GM19328 (cell line): ENCODE results near the gene SRRT.

Experiments used
- ATAC-seq: cut with Tn5 transposase; IDR thresholded peaks from one replicate; pipeline ENCODE4 v1.9.1; 2021; ENCODE audit warnings: mild to moderate bottlenecking, moderate library complexity; ENCODE audit not compliant: unreplicated experiment

The SRRT gene, protein sequence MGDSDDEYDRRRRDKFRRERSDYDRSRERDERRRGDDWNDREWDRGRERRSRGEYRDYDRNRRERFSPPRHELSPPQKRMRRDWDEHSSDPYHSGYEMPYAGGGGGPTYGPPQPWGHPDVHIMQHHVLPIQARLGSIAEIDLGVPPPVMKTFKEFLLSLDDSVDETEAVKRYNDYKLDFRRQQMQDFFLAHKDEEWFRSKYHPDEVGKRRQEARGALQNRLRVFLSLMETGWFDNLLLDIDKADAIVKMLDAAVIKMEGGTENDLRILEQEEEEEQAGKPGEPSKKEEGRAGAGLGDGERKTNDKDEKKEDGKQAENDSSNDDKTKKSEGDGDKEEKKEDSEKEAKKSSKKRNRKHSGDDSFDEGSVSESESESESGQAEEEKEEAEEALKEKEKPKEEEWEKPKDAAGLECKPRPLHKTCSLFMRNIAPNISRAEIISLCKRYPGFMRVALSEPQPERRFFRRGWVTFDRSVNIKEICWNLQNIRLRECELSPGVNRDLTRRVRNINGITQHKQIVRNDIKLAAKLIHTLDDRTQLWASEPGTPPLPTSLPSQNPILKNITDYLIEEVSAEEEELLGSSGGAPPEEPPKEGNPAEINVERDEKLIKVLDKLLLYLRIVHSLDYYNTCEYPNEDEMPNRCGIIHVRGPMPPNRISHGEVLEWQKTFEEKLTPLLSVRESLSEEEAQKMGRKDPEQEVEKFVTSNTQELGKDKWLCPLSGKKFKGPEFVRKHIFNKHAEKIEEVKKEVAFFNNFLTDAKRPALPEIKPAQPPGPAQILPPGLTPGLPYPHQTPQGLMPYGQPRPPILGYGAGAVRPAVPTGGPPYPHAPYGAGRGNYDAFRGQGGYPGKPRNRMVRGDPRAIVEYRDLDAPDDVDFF

DNA sequence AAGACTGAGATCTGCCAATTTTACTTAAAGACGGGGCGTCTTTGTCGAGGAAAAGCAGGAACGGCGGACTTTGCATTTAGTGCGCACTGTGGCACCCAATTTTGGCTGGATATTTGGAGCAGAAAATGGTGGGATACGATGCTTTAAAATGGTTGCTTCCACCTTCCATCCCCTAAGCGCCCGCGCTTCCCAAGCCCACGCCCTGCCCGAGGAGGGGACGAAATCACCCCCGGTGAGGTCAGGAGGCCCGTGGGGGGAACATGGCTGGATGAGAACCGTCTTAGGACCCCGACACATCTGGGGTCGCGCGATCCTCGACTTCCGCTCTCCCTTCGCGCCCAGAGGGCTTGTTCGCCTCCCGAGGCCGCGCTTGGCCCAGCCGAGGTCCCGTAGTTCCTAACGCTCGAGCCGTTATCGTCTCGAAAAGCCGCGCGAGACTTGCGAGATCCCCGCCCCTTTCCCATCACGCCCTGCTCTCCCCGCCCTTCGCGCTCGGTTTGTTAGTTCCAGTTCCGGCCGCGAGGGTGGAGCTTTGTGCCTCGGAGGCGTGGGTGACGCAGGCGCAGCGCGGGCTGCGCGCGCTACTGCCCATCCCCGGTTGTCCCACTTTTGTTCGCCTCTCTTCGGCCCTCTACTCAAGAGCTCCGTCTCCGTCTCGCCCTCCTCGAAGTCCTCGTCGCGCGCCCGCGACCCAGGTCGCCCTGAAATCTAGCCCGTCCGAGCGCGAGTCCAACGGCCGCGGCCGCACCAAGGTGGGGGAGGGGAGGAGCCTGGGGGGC is at the start of gene SRRT:
SRRT (plus strand) TSS at position 527 of the 779 bp plus-strand sequence. CDS start 488 bp downstream, outside the sequence.
- ATAC-seq: peak; percentile 89

DNA sequence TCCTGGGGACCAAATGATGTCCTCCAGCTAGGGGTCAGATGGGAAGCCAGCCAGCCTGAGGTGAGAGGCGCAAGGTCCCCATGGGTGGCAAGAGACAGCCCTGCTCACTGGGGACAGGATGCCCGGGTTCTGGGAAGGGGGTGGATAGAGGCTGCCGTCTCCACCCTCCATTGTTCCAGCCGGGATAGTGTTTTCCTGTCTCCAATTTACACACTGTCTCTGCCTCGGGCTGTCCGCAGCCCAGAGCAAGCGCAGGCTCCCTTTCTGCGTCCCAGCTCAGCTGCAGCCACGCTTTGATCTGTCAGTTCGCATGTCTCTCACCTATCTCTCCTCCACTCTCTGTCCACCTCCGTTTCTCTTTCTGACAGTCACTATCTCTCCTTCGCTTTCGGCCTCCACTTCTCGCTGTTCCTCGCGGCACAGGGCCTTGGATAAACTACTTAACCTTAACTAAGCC is 49.7 kb upstream of the SRRT start:
- ATAC-seq: no peak

DNA sequence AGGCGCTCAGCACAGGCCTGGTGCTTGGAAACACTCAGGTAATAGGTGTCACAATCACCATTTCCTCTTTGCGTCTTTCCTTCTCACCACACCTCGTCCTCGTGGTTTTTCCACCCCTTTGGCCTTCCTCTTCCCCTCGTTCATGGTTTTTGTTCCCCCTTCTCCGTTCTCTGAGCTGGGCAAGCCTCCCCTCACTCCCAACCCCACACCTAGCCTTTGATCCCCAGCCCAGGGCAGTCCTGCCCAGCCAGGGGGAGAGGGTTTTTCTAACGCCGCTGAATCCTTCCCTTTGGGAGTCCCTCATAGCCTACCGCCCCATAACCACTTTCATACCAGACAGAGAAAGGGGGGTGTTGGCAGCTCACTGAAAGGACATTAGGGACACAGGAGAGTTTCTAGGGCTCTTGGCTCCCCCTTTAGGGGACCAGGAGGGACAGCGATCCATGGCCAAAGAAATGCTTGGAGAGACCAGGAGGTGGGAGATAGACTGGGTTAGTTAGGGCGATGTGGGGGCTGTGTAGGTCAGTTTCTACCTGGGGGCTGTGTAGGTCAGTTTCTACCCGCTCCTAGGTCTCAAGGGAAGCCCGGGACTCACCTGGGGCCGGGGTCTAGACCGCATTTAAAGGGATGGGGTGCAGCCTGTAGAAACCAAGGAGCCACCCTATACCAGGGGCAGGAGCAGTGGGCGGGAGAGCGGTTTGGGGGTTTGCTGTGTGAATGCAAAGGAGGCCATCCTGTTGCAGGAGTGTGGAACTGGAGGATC is 49.0 kb upstream of the SRRT start:
- no peak for ATAC-seq

DNA sequence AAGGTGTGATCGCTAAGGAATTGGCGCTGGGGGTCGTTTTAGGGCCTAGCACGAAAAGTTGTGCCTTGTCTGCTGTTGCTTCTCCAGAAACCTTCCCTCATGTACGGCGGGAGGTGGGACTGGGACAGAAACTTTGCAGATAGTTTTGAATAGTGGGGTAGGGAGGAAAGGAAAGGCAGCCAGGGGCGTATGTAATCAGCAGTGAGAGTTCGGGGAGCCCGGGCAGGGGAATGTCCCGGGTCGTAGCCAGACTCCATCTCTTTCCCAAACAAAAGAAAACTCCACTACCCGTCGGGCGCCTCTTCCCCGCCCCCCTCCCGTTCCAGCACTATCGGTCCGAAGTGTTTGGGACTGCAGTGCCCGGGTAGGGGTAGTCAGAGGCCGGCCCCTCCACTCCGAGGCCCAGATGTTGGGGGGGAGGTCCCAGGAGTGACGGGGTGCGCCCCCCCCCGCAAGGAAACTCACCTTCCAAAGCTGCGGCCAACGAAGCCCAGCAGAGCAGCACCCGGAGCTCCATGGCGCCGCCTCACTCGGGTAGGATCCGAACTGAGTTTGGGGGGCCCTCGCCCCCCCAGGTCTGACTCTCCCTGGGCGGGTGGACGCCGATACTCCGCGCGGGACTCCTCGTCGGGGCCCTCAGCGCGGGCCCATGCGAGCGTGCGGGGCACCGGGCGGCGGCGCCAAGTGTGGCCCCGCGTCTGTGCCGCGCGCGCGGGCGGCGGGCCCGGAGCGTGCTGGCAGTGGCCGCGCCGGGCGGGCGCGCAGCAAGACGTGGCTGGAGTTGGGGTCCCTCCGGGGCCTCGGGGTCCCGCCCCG is 48.2 kb upstream of the SRRT start:
- no peak for ATAC-seq

DNA sequence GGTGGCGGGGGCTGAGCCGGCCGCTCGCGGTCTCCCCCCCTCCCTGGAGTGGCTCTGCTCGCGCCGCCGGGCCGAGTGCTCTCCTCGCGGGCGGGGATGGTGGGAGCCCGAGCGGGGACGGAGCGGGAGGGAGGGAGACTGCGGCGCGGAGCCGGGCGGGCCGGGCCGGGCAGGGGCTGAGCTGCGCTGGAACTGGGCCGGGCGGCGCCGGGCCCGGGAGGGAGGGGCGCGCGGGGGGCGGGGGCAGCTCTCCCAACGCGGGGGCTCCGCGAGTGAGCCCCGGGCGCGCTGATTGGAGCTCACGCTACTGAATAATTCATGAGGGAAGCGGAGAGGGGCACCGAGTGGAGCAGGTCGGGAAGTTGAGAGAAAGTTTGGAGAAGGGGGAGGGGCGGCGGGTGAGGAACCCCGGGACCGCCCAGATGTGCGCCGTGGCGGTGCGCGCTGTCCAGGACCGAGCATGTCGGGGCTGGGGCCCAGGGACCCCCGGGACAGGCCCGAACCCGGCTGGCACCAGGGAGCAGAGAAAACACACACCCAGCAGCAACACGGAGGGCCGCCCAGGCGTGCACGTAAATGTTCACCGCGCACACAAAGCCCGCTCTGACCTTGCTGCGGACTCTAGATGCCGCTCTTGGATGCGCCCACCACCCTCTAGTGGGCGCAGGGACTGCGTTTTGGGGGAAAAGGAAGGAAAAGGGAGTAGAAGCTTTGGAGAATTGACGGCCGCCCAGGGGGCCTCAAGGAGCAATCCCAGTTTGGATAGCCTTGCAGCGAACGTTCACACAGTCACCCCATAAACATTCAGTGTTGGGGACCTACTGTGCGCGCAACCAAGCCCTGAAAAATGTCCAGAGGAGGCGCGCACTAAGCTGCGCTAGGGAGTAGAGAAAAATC is 47.3 kb upstream of the SRRT start, which contains the start of gene EPHB4:
EPHB4 (minus strand) TSS at position 194 of the 897 bp plus-strand sequence. CDS start 493 bp downstream, outside the sequence.
- ATAC-seq: no peak

DNA sequence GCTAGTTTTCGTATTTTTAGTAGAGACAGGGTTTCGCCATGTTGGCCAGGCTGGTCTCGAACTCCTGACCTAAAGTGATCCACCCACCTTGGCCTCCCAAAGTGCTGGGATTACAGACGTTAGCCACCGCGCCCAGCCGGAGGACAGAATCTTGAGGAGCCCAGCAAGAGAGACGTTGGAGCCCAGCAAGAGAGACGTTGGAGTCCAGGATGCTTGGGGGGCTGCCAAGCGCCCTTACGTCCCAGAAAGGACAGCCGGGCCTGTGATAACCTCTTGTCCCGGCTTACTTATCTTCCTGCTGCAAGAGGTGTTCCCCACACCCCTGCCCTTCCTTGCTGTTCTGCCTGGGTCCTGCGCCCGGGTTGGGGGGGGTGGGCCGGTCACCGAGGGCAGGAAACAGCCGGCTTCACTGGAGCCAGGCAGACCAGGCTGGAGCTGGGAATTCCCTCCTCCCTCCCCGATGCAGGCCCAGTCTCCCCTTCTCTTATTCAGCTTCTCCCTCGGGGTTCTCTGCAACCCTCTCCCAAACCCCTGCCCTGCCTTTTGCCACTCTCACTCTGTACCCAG is 45.7 kb upstream of the SRRT start:
- ATAC-seq: no peak

DNA sequence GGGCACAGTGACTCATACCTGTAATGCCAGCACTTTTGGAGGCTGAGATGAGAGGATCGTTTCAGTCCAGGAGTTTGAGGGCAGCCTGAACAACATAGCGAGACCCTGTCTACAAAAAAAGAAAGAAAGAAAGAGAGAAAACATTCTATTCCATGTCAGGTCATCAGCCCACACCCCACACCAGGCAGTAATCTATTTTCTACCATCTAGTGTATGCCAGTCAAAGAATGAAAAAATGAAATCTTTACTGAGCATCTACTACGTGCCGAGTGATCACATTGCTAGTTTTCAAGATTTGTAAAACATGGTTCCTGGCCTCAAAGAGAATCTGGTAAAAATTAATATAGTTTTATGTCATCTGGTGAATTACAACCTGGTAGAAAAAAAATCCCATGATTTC is 44.5 kb upstream of the SRRT start:
- no peak for ATAC-seq

DNA sequence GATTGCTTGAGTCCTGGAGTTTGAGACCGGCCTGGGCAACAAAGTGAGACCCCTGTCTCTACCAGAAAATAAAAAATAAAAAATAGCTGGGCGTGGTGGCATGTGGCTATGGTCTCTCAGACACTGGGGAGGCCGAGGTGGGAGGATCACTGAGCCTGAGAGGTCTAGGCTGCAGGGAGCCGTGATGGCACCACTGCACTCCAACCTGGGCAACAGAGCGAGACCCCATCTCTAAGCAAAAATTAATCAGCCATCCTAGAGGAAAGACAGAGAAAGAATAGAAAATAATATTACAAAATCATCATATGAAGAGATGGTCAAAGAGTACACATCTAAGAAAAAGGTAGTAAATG is 42.6 kb upstream of the SRRT start:
- ATAC-seq: no peak

DNA sequence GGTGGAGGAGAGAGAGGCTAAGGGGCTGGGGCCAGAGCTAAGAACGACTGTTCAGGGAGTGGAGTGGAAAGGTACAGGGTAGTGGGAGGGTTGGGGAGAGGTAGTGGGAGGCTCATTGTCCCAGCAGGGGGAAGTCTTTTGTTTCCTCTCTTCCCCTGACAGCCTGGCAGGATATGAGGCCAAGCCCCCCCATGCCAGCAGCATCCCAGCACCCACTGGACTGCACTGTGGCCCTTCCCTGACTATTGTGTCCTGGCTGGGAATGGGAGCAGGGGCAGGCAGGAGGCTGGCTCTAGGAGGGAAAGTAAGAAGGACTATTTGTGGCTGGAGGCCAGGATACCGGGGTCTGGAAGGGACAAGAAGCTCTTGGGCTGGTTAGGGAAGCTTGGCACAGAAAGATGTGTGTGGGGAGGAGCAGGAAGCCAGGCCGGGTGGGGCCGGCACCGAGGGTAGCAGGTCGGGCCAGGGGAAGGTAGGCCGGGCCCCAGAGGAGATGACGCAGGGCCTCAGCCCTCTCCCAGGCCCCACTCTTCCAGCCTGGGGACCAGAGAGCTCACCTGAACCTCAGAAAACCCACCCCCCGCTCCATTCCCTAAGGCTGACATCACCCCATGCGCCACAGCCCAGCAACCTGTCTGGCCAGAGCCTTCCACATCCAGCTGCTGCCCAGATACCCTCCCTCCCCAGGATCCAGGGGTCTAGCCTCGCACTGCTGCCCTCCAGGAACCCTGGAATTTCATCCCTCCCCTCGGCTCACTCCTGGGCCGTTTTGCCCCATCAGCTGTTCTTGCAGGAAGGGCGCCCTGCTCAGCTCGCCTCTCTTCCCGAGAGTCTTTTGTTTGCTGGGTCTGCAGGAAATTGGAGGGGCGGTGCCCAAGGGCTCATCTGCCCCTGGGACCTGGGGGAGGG is 38.7 kb upstream of the SRRT start:
- ATAC-seq: no peak

DNA sequence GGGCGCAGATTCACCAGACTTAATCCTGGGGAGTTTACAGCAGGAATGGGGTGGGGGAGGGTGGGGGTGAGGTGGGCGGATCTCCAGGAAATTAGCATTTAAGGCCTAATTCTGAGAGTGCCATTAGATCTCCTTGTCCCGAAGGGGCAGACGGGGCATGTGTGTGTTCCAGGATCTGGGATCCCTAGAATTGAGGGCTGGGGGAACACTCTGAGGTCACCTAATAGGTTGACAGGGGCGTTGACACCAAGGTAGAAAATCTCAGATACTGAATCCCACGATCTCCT is 38.1 kb upstream of the SRRT start:
- no peak for ATAC-seq

DNA sequence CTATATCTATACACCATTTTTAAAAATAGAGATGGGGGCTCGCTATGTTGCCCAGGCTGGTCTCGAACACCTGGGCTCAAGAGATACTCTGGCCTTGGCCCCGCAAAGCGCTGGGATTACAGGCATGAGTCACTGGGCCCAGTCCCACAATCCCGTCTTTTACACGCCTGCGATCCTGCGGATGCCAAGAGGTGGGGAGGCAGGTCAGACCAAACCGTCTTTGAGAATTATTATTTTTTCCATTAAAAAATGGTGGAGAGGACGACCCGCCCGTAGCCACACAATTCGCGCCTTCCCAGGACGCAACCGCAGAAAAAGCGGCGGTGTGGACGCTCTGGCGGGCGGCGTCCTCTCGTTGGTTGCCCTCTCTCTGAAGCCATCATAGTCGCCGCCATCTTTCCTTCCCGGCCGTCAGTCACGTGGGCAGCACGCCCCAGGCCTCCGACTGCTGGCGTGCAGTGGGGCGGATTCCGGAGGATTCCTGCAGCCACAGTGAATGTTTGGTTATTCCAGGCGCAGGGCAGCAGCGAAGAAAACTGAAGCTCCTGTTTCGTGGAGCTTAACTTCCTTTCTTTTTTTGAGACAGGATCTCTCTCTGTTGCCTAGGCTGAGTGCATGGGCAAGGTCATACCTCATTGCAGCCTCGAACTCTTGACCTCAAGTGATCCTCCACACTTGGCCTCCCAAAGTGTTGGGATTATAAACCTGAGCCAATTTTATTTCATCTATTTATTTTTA is 37.6 kb upstream of the SRRT start:
- peak; percentile 57 for ATAC-seq

DNA sequence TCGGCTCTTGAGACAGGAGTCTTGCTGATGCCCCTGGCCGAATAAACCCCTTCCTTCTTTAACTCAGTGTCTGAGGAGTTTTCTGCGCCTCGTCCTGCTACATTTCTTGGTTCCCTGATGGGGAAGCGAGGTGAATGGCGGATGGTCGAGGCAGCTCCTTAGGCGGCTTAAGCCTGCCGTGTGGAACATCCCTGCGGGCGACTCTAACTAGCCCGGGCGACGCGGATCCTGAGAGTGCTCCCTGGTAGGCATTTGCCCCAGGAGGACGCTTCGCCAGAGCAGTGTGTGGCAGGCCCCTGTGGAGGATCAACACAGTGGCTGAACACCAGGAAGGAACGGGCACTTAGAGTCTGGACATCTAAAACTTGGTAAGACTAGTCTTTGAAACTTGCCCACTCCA is 35.5 kb upstream of the SRRT start:
- ATAC-seq: no peak

DNA sequence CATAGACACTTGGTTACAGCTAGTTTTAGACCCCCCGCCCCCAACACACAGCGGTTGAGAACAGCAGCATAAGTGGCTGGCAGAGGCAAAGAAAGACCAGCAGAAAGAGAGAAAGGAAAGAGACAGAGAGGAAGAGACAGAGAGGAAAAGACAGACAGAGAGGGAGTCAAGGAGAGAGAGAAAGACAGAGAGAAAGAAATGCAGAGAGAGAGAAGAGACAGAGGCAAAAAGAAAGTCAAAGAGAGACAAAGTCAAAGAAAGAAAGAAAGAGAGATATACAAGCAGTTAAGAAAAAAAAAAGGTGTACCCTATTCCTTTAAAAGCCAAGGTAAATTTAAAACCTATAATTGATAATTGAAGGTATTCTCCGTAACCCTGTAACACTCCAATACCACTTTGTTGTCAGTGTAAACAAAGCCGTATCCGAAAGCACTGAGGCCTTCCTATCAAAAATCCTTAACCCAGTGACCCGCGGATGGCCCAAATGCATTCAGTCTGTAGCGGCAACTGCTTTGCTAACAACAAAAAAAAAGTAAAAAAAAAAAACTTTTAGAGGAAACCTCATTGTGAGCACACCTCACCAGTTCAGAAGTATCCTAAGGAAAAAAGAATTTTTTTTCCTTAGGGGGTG is 34.3 kb upstream of the SRRT start:
- no peak for ATAC-seq

DNA sequence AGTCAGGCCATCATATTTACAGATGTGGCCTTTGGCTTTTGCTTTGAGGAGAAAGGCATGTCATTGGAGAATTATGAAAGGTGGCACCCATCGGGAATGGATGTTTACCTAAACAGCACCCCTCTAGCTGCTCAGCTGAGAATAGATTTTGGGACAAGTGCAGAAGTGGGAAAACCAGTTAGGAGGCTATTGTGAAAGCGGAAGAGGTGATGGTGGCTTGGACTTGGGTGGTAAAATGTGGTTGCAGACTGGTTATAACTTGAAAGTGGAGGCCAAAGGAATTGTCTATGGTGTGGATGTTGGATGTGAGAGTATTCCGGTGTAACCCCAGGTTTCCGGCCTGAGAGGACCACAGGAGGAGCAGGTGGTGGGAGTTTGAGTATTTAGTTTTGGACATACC is 27.5 kb upstream of the SRRT start:
- ATAC-seq: no peak

DNA sequence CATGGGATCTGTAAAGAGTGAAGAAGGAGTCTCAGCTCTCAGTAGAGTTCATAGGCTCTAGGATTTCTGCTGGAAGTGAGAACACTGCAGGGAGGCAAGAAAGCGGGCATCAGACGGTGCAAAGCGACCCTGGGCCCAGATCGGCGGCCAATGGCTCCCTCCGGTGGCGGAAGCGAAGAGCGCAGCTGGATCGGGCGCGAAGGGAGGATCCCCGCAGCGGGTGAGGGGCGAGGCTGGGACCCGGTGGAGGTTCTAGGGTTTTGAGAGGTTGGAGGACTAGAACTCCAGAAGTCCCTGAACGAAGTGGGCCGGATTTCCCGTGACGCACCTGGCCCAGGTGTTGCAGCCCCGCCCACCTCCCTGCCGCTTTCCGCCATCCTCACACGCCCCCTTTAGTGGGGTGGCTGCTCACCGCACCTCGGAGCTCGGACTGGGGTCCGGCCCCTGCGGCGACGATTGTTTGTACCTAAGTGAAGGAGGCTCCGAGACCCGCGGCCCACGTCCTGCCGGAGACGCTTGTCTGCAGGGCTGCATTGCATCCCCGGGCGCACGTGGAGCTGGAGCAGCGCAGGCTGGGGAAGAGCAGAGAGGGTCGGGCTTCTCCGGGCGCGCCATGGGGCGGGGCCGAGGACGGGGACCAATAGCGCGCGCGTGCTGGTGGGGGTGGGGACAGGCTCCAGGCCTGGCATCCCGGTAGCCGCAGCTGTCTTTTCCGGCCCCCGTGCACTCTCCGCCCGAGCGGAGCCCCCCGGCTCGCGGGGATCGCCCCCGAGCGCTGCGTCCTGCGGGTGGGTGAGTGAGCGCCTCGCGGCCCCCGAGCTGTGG is 22.6 kb upstream of the SRRT start, which contains the start of gene SLC12A9:
SLC12A9 (plus strand) TSS at position 666 of the 825 bp plus-strand sequence. CDS start 1,485 bp downstream, outside the sequence.
- ATAC-seq: peak; percentile 85
